ENCODE results near the gene FAM181B. TPM values are rescaled to one million over a fixed set of nuclear protein-coding genes. Genes with fewer than 3 reads are reported as not detected.
"Not testable (repeated sequence)": the region's sequence is repeated elsewhere in the genome, so short reads cannot be mapped to it uniquely, and the experiment has no call there.

The FAM181B gene
- total RNA-seq, 4 donors from 2014 or later = 0.12 to 0.32 (median 0.31) TPM; not detected in 1

DNA sequence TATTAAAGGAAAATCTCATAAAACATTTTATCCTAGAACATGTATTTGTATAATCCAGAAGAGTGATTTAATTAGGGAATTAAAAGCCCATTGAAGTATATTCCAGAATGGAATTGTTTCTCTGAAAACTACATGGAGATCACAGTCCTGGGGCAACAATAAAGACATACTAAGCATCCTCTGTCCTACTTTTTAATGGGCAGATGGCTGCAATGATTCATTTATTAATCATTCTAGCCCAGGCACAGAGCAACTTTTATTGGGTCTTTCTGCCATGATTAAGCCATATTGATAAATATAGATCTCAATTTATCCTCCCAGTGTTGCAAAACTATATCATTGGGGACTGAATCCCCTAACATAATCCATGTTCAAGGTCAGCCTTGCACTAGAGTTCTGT is 22.0 kb downstream of the FAM181B start:
- ATAC-seq (ENCODE audit: low FRiP score) = no peak
- TF ChIP-seq, protein P1, sequence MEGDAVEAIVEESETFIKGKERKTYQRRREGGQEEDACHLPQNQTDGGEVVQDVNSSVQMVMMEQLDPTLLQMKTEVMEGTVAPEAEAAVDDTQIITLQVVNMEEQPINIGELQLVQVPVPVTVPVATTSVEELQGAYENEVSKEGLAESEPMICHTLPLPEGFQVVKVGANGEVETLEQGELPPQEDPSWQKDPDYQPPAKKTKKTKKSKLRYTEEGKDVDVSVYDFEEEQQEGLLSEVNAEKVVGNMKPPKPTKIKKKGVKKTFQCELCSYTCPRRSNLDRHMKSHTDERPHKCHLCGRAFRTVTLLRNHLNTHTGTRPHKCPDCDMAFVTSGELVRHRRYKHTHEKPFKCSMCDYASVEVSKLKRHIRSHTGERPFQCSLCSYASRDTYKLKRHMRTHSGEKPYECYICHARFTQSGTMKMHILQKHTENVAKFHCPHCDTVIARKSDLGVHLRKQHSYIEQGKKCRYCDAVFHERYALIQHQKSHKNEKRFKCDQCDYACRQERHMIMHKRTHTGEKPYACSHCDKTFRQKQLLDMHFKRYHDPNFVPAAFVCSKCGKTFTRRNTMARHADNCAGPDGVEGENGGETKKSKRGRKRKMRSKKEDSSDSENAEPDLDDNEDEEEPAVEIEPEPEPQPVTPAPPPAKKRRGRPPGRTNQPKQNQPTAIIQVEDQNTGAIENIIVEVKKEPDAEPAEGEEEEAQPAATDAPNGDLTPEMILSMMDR (IDR thresholded peaks at IDR 0.05) = no peak
- no peak for DNase-seq (ENCODE audit: low spot score)

DNA sequence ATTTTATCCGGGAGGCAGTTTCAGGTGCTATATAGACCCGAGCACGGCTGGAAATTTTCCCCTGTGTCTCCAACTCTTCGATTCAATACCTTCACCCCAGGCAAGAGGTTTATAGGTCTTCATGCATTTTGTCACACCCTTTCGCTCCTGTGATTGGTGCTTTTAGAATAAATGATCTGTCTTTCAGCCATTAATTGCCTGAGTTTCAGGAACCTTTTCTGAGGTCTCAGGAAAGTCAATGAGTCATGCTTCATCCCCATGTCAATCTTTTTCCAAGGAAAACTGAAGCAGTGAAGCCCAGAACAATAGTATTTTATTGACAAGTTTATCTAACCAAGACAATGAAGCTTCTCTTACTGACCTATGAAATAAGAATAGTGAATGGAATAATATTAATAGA is 29.9 kb downstream of the FAM181B start:
- ATAC-seq (ENCODE audit: low FRiP score) (no peak), DNase-seq (ENCODE audit: low spot score) (no peak)
- TF ChIP-seq, protein P1 (IDR thresholded peaks at IDR 0.05) = no peak

DNA sequence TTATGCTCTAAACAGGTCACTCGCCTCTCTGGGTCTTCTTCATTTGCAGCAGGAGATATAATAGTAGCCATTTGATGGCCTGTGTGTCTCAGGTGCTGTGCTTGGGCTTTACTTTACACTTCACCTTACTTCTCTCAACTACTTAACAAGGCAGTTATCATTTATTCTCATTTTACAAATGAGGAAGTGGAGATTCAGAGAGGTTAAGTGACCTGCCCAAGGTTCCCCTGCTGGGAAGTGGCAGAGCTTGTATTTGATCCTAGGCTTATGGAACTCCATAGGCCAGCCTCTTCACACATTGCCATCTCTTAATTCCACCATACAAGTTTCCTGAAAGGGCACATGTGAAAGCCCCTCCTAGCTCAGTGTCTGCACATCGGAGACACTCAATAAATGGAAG is 30.4 kb downstream of the FAM181B start:
- TF ChIP-seq, protein P1 (IDR thresholded peaks at IDR 0.05) = no peak
- DNase-seq (ENCODE audit: low spot score) (no peak), ATAC-seq (ENCODE audit: low FRiP score) (no peak)

DNA sequence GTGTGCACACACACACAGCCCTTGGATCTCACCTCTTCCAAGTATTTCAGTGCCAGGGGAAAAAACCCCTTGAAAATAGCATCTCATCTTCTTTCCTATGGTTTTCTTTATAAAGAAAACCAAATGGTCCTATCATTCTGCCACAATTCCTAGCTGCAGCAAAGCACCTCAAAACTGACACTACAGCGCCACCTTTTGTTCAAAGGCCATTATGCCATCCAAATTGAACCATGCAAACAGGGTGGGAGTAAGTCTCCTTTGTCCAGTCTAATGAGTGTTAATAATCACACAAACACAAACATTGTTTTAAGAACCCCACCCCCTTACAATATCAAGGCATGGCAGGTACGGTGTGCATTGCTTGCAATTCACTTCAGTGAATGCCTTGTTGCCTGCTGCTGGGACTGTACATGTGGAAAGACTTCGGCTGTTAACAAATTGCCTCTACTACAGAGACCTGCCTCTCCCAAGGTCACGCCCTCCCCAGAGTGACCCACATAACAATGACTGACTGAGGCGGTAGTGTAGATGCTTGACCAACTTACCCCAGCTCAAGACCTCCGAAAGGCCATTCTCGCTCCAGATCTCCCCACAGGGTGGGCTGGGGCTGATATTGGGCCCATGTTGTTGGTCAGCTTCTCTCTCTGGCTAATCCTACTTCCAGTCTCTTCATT is 31.7 kb downstream of the FAM181B start:
- TF ChIP-seq, protein P1 (IDR thresholded peaks at IDR 0.05) = no peak

DNA sequence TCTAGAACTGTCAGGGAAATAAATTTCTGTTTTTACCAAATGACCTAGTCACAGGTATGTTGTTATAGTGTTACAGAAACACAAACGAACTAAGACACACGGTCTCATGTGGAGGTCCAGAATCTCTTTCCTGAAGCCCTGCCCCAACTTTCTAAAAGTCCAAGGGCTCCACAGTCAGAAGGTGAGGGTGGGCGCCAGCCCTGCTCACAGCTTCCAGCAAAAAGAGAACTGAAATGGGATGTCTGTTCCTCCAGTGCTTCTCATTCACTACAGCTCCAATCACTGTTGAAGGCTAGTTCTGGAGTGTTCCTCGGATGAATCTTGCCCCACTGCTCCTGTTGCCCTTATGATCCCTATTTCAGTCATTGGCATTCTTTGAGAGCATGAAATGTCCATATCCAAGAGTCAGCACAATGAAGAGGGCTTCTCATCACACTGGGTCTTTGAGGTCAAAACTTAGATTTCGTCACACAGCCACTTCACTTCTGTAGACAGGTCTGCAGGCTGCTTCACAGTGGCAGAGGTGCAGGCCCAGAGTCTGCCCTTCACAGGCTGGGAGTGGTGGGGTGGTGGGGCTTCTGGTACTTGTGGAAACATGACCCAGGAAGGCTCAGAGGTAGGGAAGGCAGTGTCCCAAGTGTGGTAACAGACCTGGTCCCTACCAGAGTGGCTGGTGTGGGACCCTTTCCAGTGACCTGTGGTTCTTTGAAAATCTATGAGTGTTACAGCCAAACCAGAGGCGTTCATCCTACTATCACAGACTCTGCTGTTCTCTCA is 34.9 kb downstream of the FAM181B start:
- TF ChIP-seq, protein P1 (IDR thresholded peaks at IDR 0.05) = no peak
- ATAC-seq (ENCODE audit: low FRiP score) (no peak), DNase-seq (ENCODE audit: low spot score) (no peak)

More for the DNA sequence above, 31.7 kb downstream of the FAM181B start:
- ATAC-seq (ENCODE audit: low FRiP score) (no peak), DNase-seq (ENCODE audit: low spot score) (no peak)

DNA sequence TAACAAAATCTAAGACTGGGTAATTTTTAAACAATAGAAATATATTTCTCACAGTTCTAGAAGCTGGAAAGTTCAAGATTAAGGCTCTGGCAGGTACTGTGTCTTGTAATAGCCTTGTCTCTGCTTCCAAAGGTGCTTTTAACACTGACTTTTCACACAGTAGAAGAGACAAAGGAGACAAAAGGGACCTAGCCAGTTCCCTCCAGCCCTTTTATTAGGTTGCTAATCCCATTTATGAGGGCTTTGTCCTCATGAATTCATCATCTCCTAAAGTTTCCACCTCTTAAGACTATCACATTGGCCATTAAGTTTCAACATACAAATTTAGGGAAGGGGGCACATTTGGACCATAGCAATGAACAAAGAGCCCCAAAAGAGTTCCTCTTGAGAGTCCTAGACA is 40.7 kb downstream of the FAM181B start:
- DNase-seq (ENCODE audit: low spot score) = no peak
- no peak for ATAC-seq (ENCODE audit: low FRiP score)
- TF ChIP-seq, protein P1 (IDR thresholded peaks at IDR 0.05) = no peak

DNA sequence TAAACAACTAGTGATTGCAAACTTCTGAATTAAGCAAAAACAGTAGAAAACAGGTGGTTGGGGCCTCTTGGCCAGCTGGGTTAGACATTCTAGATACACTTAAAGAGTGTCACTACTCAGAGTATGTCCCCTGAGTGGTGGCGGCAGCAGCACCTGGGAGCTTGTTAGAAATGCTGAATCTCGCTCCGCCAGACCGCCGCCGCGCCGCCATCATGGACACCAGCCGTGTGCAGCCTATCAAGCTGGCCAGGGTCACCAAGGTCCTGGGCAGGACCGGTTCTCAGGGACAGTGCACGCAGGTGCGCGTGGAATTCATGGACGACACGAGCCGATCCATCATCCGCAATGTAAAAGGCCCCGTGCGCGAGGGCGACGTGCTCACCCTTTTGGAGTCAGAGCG is 44.3 kb downstream of the FAM181B start:
- DNase-seq (ENCODE audit: low spot score); ATAC-seq (ENCODE audit: low FRiP score): not testable (repeated sequence)

All from omental fat pad (tissue), 4 donors.